A172 (cell line): ENCODE results near the gene UPK3B. TPM values are rescaled to one million over a fixed set of nuclear protein-coding genes. Genes with fewer than 3 reads are reported as not detected.
"Not testable (repeated sequence)": the region's sequence is repeated elsewhere in the genome, so short reads cannot be mapped to it uniquely, and the experiment has no call there.

Source experiments
- DNase-seq: peaks from one replicate; pipeline ENCODE4 v3.0.0-alpha.2; 2015; ENCODE audit warnings: low spot score
- total RNA-seq: library from RNA; depleted of rRNA; stranded (reverse); fragments of >200 nt; shearing (Covaris generic); gene quantifications from 2 replicates; pipeline ENCODE4 v1.2.3, GENCODE V29; 2014; rRNA removed

UPK3B gene
- total RNA-seq, 1 experiment from 2014 or later, result 10.6 TPM

DNA sequence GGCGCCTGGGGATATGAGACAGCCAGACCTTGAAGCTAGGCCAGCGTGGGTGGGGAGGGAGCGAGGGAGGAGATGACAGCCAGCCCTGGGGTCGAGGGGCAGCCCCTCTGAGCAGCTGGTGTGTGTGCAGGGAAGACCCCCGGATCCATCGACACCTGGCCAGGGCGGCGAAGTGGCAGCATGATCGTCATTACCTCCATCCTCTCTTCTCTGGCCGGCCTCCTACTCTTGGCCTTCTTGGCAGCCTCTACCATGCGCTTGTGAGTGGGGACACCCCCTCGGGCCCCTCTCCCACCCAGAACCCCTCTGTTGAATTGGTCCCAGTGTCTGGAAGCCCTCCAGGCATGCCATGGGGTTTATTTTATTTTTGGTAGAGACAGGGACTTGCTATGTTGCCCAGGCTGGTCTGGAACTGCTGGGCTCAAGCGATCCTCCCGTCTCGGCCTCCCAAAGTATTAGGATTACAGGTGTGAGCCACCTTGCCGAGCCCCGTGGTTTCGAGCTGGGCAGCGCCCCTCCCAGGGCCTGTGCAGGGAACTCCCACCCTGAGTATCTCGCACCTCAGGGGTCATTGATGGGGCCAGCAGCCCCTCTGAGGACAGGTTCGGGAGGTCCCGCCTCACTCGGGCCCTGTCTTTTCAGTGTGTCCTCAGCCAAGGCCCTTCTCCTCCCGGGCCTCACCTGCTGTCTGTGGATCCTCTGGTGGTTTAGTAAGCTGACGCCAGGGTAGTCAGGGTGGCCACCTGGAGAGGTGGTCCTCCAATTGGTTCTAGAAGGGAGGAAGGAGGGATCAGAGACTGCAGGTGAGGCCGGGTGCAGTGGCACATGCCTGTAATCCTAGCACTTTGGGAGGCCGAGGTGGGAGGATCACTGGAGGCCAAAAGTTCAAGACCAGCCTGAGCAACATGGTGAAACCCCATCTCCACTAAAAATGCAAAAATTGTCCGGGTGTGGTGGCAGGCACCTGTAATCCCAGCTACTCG is 3.8 kb downstream of the UPK3B start:
- no peak for DNase-seq

DNA sequence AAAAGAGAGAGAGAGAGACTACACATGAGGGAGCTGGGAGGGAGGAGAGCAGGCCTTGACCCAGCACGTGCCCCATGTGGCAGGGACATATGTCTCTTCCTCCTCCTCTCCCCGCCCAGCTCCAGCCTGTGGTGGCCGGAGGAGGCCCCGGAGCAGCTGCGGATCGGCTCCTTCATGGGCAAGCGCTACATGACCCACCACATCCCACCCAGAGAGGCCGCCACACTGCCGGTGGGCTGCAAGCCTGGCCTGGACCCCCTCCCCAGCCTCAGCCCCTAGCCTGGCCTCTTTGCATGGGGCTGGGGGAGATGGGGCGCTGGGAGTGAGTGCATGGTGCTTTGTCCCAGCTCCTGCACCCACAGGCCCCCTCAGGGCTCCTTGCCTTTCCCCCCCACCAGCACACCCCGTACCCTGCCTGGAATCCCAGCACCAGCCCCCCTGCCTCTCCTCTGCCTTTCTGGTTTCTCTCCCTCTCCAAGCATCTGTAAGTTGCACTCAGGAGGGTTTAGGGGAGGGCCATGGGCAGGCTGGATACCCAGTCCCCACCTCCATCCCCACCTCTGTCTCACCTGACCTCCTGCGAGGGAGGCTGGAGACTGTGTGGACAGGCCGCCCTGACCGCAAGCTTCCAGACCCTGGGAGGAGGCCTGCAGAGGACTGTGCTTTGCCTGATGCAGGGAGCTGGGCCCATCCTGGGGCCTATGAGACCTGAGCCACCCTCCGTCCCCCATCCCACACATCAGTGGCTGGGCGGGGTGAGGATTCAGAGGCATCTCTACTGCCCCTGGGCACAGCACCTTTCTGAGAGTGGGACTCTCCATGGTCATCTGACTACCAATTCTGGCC is 4.8 kb downstream of the UPK3B start:
- no peak for DNase-seq

DNA sequence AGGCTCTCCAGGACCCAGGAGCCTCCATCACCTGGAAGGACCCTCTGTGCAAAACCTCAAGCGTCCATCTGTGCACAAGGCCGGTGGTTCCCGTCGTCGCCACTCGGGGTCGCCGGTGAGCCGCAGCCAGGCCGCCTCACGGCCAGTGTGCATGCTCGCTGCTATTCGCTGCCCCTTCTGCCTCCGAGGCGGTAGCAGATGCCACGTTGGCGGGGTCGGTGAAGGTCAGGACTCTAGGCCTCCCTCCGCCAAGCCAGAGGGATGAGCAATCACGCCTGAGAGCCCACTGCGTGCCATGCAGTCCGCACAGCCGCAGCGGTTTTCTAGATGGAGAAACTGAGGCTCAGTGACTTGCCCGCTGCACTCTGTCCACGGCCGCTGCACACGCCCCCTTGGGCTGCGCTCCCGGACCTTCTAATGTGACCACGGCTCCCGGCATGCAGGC is 5.7 kb downstream of the UPK3B start:
- DNase-seq, result no peak

DNA sequence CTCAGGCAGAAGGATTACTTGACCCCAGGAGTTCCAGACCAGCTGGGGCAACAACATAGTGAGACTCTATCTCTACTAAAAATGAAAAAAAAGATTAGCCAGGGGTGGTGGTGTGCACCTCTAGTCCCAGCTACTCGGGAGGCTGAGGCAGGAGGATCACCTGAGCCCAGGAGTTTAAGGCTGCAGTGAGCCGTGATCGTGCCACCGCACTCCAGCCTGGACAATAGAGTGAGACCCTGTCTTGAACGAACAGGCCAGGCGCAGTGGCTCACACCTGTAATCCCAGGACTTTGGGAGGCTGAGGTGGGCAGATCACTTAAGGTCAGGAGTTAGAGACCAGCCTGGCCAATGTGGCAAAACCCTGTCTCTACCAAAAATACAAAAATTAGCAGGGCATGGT is 6.6 kb downstream of the UPK3B start:
- not testable (repeated sequence) for DNase-seq

DNA sequence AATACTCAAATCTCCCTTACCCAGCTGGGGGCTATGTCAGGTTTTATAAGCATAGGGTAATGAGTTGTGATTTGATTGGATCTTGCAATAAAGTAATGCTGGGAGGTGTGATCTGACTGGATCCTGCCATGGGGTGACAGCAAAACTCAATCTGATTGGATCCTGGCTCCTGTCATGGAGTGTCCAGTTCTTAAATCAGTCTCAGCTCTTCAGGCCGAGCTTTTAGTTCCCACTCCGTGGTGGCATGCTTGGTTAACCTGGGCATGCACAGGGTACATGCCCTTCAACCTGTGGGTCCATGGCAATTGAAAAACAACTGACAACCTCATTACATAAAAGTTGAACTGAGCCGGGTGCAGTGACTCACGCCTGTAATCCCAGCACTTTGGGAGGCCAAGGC is 15.8 kb downstream of the UPK3B start:
- not testable (repeated sequence) for DNase-seq

DNA sequence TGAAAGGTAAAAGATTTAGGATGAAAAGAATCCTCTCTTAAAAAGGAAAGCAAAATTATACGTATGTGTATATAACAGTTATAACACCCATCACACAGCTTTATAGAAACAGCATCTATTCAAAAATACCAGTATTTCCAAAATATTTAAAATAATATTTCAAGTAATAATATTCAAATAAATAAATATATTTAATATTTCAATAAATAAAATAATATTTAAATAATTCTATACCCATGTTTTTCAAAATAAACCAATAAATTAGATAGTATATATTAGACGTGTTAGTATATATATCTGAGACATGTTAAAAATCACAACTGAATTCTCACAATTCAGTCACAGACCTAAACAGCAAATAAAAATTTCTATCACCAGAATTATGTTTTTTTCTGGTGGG is 21.3 kb downstream of the UPK3B start:
- not testable (repeated sequence) for DNase-seq

DNA sequence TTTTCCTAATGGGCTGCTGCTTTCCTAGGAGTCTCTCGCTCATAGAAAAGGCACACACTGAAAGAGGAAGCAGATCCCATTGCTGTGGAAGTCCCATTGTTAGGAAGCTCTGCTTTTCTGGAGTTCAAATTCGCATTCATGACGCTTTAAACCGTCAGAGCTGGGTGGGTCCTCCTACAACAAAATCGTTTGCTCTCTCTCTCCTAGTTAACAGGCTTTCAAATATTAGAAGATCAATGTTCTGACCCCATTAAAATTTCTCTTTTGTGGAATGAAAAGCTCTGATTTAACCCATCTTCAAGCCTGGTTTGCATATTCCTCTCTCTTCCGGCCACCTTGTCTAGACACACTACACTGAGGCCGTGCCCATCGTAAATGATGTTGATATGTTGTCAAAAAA is 32.8 kb downstream of the UPK3B start, which contains the start of gene SPDYE16:
Gene SPDYE16, minus strand, starts transcription at position 101 of the 400 bp plus-strand sequence. CDS start 1,838 bp downstream, outside the sequence.
- DNase-seq, result not testable (repeated sequence)

DNA sequence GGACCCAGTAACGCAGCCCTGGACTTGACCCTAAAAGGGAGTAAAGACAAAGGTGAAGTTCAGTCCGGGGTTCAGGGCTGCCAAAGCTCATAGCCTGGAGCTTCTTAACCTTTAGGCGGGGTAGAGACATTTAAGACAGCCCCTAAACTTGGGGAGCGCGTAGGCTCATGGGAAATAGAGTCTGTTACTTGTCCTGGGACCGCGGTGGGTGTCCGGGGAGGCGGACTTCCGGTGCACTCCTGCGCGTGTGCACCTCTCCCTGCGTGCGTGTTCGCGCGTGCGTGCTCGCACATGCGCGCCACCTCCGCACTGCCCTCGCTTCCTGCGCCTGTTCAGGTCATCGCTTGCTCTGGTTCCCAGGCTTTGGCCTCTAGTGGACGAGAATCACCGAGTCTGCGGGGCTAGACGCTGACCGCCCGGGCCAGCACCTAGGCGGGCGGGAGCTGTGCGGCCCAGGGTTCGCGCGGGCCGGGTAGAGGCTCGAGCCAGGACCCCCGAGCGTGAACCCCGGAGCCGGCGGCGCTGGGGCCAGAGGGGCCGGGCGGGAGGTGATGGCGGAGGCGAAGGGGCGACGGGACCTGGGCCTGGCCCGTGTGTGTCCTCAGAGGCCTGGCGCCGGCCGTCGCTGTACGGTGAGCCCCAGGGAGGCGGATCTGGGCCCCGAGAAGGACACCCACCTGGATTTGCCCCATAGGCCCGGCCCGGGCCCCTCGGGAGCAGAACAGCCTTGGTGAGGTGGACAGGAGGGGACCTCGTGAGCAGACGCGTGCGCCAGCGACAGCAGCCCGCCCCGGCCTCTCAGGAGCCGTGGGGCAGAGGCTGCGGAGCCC is 38.9 kb downstream of the UPK3B start:
- DNase-seq, result peak; percentile 76

DNA sequence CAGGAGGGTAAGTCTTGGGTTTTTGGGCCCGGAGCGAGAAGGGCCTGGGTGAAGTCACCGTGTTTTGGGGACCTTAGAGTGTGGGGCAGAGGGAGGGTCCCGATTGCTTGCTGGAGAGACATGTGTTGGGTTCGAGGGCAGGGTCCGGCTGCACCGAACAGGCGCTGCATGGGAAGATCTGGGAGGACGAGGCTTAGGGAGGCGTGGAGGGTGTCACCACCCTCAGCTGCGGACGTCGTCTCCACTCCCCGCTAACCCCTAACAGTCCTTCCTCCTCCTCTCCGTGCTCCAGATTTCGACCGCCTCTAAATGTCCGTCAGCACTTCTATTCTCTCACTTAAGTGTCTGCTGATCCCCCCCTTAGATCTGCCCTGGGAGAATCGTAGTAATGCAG is 39.5 kb downstream of the UPK3B start:
- DNase-seq, result not testable (repeated sequence)

DNA sequence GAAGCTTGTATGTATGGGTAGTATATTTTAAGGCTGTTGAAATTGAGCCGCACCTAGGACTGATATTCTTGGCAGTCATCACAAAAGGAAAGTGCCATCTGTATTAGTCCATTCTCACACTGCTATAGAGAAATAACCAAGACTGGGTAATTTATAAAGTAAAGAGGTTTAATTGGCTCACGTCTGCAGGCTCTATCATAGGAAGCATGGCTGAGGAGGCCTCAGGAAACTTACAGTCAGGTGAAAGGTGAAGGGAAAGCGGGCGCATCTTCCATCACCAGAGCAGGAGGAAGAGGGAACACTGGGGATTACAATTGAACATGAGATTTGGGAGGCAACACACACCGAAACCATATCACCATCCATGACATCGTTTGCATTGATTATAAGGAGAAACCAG is 41.6 kb downstream of the UPK3B start:
- DNase-seq, result not testable (repeated sequence)

DNA sequence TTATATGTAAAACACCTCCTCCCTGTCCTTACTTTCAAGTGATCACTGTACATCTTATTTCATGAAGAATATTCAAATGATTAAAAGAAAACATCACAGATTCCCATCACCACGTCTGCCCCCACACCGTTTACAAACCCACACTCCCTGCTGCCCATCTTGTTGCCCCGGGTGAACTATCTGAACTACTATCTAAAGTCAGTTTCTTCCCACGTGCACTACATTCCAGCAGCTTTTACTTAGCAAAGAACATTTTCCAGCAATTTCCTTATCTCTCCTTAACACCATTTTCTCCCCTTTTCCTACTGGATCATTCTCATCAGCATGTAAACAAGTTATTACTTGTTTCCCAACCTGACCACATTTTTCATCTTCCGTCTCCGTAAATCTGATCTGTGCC is 49.3 kb downstream of the UPK3B start:
- not testable (repeated sequence) for DNase-seq

DNA sequence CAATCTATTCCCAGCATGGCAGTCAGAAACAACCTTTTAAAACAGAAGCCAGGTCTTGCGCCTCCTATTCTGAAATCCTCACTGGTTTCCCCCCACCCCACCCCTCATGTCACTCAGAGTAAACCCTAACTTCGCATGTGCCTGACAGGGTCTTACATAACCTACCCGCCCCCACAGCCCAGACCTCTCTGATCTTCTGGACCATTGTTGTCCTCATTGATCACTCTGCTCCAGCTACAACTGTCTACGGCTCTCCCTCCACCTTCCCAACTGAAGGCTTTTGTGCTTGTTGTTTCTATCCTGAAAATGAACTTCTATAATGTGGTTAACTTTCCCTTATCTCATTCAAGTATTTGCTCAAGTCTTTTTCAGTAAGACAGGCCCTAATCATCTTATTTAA is 49.8 kb downstream of the UPK3B start:
- DNase-seq, result not testable (repeated sequence)

DNA sequence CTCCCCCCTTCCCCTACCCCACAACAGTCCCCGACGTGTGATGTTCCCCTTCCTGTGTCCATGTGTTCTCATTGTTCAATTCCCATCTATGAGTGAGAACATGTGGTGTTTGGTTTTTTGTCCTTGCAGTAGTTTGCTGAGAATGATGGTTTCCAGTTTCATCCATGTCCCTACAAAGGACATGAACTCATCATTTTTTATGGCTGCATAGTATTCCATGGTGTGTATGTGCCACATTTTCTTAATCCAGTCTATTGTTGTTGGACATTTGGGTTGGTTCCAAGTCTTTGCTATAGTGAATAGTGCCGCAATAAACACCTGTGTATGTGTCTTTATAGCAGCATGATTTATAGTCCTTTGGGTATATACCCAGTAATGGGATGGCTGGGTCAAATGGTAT is 51.0 kb downstream of the UPK3B start:
- DNase-seq, result not testable (repeated sequence)

DNA sequence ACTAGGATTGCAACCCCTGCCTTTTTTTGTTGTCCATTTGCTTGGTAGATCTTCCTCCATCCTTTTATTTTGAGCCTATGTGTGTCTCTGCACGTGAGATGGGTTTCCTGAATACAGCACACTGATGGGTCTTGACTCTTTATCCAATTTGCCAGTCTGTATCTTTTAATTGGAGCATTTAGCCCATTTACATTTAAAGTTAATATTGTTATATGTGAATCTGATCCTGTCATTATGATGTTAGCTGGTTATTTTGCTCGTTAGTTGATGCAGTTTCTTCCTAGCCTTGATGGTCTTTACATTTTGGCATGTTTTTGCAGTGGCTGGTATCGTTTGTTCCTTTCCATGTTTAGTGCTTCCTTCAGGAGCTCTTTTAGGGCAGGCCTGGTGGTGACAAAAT is 54.6 kb downstream of the UPK3B start:
- not testable (repeated sequence) for DNase-seq

Other genes with a start within 250 kb of the UPK3B start
- 235 and 382 TPM in 2 replicates for gene HSPB1, start 207.9 kb upstream of the UPK3B start, total RNA-seq
- gene YWHAG, start 151.6 kb upstream of the UPK3B start, total RNA-seq, result 149 and 151 TPM in 2 replicates
- gene SSC4D, start 100.9 kb upstream of the UPK3B start, total RNA-seq, result 0.76 and 2.4 TPM in 2 replicates
- 3.9 and 12.1 TPM in 2 replicates for gene ZP3, start 85.6 kb upstream of the UPK3B start, total RNA-seq
- gene DTX2, start 48.8 kb upstream of the UPK3B start, total RNA-seq, result 18.0 and 36.7 TPM in 2 replicates
- not detected in 2 replicates for gene SPDYE16, start 32.7 kb downstream of the UPK3B start, total RNA-seq
- 12.8 and 19.4 TPM in 2 replicates for gene POMZP3, start 116.7 kb downstream of the UPK3B start, total RNA-seq